CD4-positive, alpha-beta T cell treated with Interleukin-15 for 1 hour (primary cell): ENCODE results near the gene HRH3.

Source experiments
- DNase-seq: peaks from one replicate; pipeline ENCODE4 v3.0.0-alpha.2; 2020

The HRH3 gene

DNA sequence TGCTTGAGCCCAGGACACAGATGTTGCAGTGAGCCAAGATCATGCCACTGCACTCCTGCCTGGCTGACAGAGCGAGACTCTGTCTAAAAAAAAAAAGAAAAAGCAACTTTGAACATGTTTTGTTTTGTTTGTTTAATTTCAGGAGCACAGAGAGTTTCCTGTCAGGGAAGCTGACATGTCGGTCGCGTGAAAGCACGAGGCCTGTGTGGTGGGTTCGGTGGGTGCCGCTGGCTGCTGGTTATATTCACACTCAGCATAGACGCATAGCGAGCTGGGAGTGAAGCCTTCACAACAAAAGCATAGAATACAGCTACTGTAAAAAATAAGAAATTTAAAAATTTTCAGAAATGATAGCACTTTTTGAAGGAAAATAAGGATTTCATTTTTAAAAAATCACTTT, 22.8 kb downstream of the HRH3 start:
- DNase-seq = no peak

GRCh38 chr20:62196286-62196685, 23.8 kb downstream of the HRH3 start:
- no peak for DNase-seq

DNA sequence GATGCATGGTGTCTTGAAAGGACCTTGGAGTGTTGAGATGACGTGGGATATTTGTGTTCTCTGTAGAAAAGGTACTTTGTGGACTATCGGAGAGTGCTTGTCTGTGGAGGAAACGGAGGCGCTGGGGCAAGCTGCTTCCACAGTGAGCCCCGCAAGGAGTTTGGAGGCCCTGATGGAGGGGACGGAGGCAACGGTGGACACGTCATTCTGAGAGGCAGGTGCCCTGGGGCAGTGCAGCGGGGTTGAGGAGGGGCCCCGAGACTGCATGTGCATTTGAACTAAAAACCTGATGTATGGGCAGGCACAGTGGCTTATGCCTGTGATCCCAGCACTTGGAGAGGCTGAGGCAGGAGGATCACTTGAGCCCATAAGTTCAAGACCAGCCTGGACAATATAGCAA, 24.3 kb downstream of the HRH3 start:
- no peak for DNase-seq

DNA sequence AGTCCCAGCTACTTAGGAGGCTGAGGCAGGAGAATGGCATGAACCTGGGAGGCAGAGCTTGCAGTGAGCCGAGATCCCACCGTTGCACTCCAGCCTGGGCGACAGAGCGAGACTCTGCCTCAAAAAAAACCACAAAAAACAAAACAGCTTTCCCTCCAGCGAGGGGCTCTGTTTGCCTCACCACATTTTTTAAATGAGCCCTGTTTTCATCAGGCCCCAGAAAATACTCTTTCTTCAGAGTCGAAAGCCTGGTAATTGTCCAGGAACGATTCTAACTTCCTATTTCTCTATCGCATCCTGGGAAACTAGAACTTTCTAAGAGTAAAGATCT, 25.0 kb downstream of the HRH3 start:
- no peak for DNase-seq

DNA sequence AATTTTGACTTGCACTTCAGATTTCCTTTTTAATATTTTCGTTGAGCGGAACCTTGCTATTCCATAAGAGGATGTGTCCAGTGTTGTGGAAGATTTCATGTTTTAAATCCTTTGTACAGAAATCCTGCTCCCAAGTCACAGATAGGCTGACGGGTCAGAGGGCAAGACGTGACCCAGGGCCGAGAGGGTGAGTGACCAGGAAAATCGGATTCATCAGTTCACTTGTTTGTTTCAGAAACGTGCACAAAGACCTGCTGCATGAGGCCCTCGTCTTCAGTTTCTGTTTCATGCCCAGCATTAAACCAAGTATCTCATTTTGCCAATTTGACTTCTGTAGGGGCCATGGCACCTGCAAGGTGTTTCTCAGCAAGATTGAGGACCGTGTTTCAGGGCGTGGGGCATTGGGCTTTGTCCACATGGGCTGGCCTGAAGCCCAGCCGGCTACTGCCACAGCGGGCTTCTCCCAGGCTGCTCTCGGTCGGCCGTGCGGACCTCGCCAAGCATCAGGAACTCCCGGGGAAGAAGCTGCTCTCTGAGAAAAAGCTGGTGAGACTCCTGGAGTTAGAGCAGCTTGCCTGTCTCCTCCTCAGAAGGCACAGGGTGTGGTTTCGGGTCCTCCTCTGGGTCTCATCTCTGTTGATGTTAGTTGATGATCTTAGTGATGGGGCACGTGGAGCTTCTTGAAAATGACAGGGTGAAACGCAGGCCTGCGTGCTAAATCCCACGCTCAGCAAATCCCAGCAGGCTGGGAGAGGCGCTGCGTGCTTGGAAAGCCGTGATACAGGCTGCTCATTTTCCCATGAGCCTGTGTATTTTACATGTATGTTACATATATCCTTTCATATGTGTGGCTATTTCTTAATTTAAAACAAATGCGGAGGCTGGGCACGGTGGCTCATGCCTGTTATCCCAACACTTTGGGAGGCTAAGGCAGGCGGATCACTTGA, 26.7 kb downstream of the HRH3 start:
- no peak for DNase-seq

DNA sequence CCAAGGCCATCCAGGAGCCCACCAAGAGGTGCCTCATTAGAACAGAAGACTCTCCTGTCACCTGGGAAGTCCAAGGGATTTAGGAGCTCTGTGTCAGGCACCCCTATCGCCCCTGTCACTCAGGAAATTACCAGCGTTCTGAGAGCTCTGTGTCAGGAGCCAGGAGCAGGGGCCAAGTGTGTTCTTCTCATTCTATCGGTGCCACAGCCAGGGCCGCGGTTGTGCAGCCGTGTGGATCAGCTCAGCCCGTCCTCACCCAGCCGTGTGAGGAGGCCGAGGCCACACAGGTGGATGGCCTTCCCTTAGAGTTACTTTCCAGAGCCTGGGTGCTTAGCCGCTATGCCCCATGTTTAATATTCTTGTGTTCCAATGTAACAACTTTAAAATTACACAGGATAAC, 27.4 kb downstream of the HRH3 start:
- no peak for DNase-seq

- DNase-seq = no peak
Measured at GRCh38 chr20:62191781-62192559, 28.1 kb downstream of the HRH3 start.

- DNase-seq = no peak
Measured at GRCh38 chr20:62190639-62191411, 29.3 kb downstream of the HRH3 start.

DNA sequence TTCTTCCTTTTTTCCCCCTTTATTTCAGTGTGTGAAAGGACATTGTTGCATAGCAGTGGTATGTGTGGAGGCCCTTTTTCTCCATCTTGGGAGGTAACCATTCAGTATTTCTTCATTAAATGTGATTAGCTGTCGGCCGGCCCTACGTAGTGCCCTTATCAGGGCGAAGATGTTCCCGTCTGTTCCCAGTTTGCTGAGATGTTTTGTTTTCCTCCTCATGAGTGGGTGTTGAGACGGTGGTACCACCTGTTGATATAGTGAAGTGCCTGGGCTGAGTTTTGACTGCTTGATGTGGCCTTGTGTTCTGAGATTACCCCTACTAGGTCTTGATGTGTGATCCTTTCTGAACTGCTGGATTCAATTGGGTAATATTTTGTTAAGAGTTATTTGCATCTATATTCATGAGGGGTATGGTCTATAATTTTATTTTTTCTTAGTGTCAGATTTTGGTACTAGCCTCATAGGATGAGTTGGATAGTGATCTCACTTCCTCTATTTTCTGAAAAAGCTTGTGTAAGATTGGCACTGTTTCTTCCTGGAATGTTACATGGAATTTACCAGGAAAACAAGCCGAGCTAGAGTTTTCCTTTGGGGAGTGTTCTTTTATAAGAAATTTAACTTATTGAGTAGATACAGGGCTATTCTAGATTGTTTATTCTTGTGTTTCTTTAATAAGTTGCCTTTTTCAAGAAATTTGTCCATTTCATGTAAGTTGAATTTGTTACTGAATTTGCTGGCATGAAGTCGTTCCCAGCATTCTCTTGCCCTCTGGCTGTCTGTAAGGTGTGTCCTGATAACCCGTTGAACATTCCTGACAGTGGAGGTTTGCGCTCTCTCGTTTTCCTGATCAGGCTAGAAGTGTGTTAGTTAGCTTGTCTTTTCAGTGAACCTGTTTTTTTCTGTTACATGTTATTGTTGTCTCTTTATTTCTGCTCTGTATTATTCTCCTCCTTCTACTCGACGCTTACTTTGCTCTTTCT, 32.9 kb downstream of the HRH3 start:
- no peak for DNase-seq

GRCh38 chr20:62186096-62186426, 34.0 kb downstream of the HRH3 start:
- no peak for DNase-seq

GRCh38 chr20:62183426-62184142, 36.5 kb downstream of the HRH3 start:
- no peak for DNase-seq

GRCh38 chr20:62182469-62183425, 37.3 kb downstream of the HRH3 start, which contains the start of gene MTG2:
TSS of gene MTG2 (plus strand) at chr20:62183028. CDS start at chr20:62193421, 10,393 bp downstream.
- DNase-seq = peak; percentile 95

DNA sequence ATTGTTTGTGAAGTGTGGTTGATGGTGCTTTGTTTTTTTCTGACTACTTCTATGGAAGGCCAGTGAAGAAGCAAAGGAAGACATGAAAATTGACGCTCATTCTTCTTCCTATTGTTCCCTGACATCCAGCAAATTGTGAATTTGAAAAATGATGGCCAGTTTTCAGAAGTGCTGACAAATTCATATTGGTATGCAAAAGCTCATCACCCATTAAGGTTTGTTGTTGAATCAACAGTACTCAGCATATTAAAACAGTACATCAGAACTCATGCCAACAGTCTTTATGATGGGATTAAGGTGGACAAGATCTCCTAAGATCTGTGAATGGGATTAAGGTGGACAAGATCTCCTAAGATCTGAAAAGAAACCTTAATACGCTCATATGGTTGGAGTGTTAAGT, 38.3 kb downstream of the HRH3 start:
- no peak for DNase-seq

- DNase-seq = no peak
Measured at GRCh38 chr20:62179162-62179504, 40.9 kb downstream of the HRH3 start.

- no peak for DNase-seq
Measured at GRCh38 chr20:62178316-62179161, 41.5 kb downstream of the HRH3 start.

- peak; percentile 9 for DNase-seq
Measured at GRCh38 chr20:62177307-62177706, 42.8 kb downstream of the HRH3 start.

DNA sequence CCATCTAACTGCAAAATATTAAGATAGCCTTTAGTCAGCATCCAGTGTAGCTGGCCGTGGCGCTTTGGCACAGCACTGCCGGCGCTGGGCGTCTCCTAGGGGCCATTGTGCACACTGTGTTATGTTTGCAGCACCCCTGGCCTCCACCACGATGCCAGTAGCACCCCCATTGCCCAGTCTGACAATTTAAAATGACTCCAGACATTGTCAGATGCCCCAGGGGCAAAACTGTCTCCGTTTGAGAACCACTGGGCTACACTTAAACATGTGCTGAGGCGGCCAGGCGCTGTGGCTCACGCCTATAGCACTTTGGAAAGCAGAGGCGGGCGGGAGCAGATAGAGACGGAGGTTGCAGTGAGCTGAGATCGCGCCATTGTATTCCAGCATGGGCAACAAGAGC, 43.2 kb downstream of the HRH3 start:
- DNase-seq = peak; percentile 10

DNA sequence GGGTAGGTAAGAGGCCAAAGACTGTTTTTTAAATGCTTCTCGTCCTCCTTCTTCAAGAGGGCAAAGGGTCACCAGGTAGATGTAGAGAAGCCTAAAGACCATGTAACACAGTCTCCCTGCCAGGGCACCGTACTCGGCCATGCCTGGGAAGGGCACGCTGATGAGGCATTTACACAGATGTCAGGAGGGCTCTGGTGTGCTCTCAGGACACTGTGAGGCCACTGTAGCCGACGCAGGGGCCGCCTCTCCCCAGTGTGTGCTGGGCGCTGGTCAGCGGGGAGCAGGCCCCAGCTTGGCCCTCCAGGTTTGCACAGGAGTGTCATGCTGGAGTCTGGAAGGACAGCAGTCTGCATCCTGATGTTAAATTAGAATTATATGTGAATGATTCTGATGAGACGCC, 44.4 kb downstream of the HRH3 start:
- peak; percentile 13 for DNase-seq

GRCh38 chr20:62174870-62175624, 45.0 kb downstream of the HRH3 start:
- DNase-seq = peak; percentile 15
